ENCODE results near the gene ATCAY.

DNA sequence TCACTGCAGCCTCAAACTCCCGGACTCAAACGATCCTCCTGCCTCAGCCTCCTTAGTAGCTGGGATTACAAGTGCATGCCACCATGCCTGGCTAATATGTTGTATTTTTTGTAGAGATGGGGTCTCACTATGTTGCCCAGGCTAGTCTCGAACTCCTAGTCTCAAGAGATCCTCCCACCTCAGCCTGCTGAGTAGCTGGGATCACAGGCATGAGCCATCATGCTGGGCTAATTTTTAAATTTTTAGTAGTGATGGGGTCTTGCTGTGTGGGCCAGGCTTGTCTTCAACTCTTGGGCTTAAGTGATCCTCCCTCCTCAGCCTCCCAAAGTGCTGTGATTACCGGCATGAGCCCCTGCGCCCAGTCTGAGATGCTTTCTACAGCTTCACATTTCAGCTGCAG lies 15.3 kb downstream of the ATCAY start:
- TF ChIP-seq, protein P1, sequence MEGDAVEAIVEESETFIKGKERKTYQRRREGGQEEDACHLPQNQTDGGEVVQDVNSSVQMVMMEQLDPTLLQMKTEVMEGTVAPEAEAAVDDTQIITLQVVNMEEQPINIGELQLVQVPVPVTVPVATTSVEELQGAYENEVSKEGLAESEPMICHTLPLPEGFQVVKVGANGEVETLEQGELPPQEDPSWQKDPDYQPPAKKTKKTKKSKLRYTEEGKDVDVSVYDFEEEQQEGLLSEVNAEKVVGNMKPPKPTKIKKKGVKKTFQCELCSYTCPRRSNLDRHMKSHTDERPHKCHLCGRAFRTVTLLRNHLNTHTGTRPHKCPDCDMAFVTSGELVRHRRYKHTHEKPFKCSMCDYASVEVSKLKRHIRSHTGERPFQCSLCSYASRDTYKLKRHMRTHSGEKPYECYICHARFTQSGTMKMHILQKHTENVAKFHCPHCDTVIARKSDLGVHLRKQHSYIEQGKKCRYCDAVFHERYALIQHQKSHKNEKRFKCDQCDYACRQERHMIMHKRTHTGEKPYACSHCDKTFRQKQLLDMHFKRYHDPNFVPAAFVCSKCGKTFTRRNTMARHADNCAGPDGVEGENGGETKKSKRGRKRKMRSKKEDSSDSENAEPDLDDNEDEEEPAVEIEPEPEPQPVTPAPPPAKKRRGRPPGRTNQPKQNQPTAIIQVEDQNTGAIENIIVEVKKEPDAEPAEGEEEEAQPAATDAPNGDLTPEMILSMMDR (IDR thresholded peaks at IDR 0.05 in 8 of 11, conservative IDR thresholded peaks at IDR 0.05 in 3 of 11) = no peak
- TF ChIP-seq POLR2A (IDR thresholded peaks at IDR 0.05) (no peak), POLR2AphosphoS5 (IDR thresholded peaks at IDR 0.05) (no peak)
